Gastroesophageal sphincter (tissue), 3 donors: ENCODE data around the gene NRXN3.

Experiments used
- EP300 ChIP-seq: sonication (generic); formaldehyde crosslinking; IDR thresholded peaks from one replicate; pipeline ENCODE4 v1.6.1; 2017; ENCODE audit warnings: antibody characterized with exemption, mild to moderate bottlenecking
- POLR2A ChIP-seq, 2 donors: fragments of 450-650 bp; IDR thresholded peaks; one replicate each; pipeline ENCODE4 v1.6.1; 2017; ENCODE audit warnings: antibody characterized with exemption in 2 of 2, mild to moderate bottlenecking in 2 of 2, moderate library complexity in 1 of 2
- POLR2AphosphoS5 ChIP-seq: sonication (generic); formaldehyde crosslinking; IDR thresholded peaks from one replicate; pipeline ENCODE4 v1.6.1; 2017; ENCODE audit warnings: antibody characterized with exemption
- TF ChIP-seq, protein P1 (sequence below), 4 experiments: fragments of 200-600 bp in 2 of 4; fragments of 450-650 bp in 2 of 4; sonication (generic) in 1 of 4; IDR thresholded peaks; one replicate each; pipeline ENCODE4 v1.5.1; 2017 to 2019; ENCODE audit warnings: antibody characterized with exemption in 4 of 4, mild to moderate bottlenecking in 2 of 4, moderate library complexity in 2 of 4

GRCh38 chr14:78509516-78509915 lies 339.3 kb downstream of the NRXN3 start:
- TF ChIP-seq, protein P1, sequence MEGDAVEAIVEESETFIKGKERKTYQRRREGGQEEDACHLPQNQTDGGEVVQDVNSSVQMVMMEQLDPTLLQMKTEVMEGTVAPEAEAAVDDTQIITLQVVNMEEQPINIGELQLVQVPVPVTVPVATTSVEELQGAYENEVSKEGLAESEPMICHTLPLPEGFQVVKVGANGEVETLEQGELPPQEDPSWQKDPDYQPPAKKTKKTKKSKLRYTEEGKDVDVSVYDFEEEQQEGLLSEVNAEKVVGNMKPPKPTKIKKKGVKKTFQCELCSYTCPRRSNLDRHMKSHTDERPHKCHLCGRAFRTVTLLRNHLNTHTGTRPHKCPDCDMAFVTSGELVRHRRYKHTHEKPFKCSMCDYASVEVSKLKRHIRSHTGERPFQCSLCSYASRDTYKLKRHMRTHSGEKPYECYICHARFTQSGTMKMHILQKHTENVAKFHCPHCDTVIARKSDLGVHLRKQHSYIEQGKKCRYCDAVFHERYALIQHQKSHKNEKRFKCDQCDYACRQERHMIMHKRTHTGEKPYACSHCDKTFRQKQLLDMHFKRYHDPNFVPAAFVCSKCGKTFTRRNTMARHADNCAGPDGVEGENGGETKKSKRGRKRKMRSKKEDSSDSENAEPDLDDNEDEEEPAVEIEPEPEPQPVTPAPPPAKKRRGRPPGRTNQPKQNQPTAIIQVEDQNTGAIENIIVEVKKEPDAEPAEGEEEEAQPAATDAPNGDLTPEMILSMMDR (IDR thresholded peaks at IDR 0.05), result no peak
- TF ChIP-seq POLR2AphosphoS5, result no peak
- no peak for TF ChIP-seq POLR2A (IDR thresholded peaks at IDR 0.05)
- TF ChIP-seq EP300, result no peak
